CMK (cell line): ENCODE measurements around the gene GAGE12J.
"Not testable (repeated sequence)": the region's sequence is repeated elsewhere in the genome, so short reads cannot be mapped to it uniquely, and the experiment has no call there.

Experiments used
- DNase-seq: peaks from one replicate; pipeline ENCODE4 v3.0.0-alpha.2; 2010; ENCODE audit warnings: low read depth

Gene GAGE12J

DNA sequence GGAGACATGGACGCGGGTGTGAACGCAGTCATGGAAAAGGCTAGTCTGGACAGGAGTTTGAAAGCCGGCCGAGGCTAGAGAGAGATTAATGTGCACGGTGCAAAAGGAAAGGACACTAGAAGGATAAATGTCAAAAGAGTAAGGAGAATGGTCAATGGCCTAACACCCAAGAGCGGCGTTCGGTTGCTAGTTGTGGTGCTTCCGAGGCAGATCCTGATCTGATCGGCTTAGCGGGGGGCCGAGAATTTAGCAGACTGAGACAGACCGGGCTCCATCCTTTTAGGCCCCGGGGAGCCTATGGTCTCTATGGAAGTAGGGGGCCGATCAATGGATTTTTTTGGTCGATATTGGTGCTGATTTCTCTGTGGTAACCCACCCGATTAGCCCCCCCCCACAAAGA, 11.5 kb upstream of the GAGE12J start:
- no peak for DNase-seq

DNA sequence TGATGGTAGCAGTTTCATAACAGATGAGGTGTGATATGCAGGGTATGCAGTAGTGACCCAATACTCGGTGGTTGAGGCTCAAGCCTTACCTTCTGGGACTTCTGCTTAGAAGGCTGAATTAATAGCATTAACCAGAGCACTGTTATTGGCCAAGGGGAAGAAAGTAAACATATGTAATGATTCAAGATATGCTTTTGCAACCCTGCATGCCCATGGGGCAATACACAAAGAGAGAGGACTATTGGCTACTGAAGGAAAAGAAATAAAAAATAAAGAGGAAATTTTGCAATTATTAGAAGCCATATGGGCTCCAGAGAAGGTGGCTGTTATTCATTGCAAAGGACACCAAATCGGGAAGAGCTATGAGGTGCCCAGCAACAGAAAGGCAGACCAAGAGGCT, 9.7 kb upstream of the GAGE12J start:
- DNase-seq = no peak

DNA sequence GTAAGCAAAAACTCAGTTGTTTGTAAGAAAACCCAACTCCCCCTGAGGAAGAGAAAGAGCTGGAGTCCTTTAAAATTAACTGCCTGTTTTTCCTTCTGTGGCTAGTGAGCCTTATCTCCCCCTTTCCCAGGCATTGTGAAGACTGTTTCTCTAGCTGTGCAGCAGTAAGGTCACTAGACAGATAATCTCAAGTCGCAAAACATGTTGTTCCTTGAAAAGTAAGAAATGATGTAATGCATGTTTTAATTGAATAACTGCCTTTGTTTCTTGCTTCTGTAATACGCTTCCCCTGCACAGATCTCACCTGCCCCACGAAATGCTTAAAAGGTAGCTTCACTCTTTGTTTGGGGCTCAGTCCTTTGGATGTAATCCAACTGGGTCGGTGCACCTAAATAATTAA, 5.8 kb upstream of the GAGE12J start:
- no peak for DNase-seq

DNA sequence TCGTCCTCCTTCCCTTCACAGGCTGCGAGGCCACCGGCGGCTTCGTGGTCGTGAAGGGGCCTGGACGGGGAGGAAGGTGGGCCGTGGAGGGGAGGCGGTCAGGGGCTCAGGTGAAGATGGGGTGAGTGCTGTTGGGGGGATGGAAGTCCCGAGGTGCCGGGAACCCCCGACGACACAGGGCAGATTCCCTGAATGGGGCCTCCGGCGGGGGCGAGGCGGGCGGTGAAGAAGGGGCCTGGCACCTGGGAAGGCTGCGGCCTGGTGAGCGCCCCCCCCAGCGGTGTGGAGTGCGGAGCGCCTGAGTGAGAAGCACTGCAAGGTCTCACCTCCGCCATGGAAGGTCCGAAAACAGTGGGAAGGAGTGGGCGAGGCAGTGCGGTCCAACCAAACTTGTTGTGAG, 429 bp downstream of the GAGE12J start:
- not testable (repeated sequence) for DNase-seq

DNA sequence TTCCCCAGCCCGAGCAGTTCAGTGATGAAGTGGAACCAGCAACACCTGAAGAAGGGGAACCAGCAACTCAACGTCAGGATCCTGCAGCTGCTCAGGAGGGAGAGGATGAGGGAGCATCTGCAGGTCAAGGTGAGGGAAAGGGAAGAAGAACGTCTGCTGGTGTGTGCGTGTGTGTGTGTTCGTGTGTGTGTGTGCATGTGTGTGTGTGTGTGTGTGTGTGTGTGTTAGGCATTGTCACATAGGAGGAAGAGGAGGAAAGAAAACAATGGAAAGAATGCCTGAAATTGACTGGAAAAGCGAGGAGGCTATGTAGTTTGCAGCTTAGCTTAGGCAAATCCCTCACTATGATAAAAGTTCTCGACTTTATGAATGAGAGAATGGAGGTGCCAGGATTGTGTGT, 1.9 kb downstream of the GAGE12J start:
- not testable (repeated sequence) for DNase-seq

DNA sequence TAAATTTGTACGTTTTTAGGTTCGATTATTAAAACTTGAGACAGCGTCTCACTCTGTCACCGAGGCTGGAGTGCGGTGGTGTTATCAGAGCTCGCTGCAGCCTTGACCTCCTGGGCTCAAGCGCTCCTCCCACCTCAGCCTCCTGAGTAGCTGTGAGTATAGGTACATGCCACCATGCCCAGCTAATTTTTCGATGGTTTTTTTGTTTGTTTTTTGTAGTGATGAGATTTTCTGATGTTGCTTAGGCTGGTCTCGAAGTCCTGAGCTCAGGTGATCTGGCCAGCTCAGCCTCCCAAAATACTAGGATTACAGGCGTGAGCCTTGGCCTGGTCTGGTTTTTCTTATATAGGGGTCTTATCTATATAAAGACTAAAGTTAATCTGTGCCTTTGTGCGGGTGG, 8.6 kb downstream of the GAGE12J start:
- DNase-seq = not testable (repeated sequence)

DNA sequence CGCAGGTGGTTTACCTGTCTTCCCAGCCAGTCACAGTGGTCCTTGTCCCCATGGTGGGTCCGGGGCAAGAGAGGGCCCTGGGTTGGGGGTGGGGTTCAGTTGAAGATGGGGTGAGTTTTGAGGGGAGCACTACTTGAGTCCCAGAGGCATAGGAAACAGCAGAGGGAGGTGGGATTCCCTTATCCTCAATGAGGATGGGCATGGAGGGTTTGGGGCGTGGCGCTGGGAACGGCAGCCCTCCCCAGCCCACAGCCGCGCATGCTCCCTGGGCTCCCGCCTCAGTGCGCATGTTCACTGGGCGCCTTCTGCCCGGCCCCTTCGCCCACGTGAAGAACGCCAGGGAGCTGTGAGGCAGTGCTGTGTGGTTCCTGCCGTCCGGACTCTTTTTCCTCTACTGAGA, 9.4 kb downstream of the GAGE12J start, which contains the start of gene GAGE13:
Gene GAGE13, plus strand, starts transcription at position 301 of the 400 bp plus-strand sequence. CDS start 1,156 bp downstream, outside the sequence.
- not testable (repeated sequence) for DNase-seq

DNA sequence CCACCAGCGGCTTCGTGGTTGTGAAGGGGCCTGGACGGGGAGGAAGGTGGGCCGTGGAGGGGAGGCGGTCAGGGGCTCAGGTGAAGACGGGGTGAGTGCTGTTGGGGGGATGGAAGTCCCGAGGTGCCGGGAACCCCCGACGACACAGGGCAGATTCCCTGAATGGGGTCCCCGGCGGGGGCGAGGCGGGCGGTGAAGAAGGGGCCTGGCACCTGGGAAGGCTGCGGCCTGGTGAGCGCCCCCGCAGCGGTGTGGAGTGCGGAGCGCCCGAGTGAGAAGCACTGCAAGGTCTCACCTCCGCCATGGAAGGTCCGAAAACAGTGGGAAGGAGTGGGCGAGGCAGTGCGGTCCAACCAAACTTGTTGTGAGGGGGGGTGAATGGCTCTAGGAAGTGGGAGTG, 10.0 kb downstream of the GAGE12J start:
- not testable (repeated sequence) for DNase-seq

DNA sequence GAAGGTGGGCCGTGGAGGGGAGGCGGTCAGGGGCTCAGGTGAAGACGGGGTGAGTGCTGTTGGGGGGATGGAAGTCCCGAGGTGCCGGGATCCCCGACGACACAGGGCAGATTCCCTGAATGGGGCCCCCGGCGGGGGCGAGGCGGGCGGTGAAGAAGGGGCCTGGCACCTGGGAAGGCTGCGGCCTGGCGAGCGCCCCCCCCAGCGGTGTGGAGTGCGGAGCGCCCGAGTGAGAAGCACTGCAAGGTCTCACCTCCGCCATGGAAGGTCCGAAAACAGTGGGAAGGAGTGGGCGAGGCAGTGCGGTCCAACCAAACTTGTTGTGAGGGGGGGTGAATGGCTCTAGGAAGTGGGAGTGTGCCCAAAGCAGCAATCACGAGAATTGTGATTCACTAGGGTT, 19.6 kb downstream of the GAGE12J start:
- DNase-seq = not testable (repeated sequence)

DNA sequence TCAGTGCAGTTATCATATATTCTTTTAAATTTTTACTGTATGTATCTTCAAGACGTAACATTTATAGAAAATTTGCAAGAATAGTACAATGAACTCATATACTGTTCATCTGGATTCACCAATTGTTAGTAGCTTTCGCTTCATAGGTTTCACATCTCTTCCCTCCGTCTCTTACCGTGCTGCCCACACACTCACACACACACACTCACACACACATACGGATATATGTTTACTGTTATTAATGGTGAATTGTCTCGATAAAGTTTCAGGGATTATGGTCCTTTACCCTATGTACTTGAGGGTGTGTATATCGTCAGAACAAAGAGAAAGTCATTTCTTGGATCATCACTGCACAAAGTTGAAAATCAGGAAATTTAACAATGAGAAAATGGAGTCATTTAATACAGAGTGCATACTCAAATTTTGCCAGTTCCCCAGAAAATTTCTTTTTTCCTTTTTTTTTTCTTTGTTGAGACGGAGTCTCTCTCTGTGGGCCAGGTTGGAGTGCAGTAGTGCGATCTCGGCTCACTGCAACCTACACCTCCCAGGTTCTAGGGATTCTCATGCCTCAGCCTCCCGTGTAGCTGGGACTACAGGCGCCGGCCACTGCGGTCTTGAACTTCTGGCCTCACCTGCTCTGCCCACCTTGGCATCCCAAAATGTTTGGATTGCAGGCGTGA, 22.8 kb downstream of the GAGE12J start:
- not testable (repeated sequence) for DNase-seq

DNA sequence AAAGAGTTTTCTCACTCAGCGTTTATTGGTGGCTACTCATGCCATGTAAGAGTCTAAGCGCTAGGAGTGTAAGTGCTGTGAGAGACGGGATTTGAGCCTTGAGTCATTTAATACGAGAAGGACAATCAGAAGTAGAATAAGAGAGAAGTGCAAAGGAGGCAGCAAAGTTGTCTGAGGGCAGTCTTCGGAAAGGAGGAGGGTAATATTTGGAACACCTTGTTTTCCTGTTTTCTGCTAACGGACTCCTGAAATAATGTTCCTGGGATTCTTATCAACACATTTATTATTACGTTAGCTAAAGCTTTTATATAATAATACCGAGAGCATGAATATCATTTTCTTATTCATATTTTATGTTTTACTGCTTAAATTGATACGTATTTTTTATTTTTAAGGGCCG, 23.6 kb downstream of the GAGE12J start:
- DNase-seq = not testable (repeated sequence)

DNA sequence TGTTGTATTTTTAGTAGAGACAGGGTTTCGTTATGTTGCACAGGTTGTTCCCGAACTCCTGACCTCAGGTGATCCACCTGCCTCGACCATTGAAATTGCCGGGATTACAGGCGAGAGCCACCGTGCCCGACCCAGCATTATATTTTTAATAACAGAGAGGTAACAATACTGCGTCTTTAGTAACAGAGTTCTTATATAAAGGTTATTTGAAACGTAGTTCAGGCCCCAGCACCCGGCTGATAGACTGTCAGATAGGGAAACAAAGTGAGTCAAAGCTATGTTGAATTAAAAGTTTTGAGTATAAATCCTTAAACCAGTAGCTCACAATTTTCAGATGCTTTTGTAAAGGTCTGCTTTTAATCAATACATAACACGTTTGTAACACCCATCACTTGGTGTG, 24.3 kb downstream of the GAGE12J start:
- not testable (repeated sequence) for DNase-seq
